Myocyte (in vitro differentiated cells): ENCODE measurements around the gene LDLRAD4. TPM values are rescaled to one million over a fixed set of nuclear protein-coding genes. Genes with fewer than 3 reads are reported as not detected.

Source experiments
- DNase-seq: peaks from one replicate; pipeline ENCODE4 v3.0.0-alpha.2; 2012; ENCODE audit warnings: low read depth
- total RNA-seq: library from RNA; depleted of rRNA; stranded (reverse); fragments of >200 nt; gene quantifications from 2 replicates; pipeline ENCODE4 v1.2.3, GENCODE V29; 2014

The LDLRAD4 gene
- total RNA-seq, 1 donor from 2014 or later = 1.7 TPM

GRCh38 chr18:13227910-13228309 lies 9.3 kb downstream of the LDLRAD4 start:
- no peak for DNase-seq

- DNase-seq = no peak
Measured at GRCh38 chr18:13229001-13229671, 10.6 kb downstream of the LDLRAD4 start.

GRCh38 chr18:13231151-13231550 lies 12.6 kb downstream of the LDLRAD4 start:
- no peak for DNase-seq

GRCh38 chr18:13232086-13232917 lies 13.7 kb downstream of the LDLRAD4 start:
- no peak for DNase-seq

GRCh38 chr18:13232971-13233786 lies 14.6 kb downstream of the LDLRAD4 start:
- no peak for DNase-seq

DNA sequence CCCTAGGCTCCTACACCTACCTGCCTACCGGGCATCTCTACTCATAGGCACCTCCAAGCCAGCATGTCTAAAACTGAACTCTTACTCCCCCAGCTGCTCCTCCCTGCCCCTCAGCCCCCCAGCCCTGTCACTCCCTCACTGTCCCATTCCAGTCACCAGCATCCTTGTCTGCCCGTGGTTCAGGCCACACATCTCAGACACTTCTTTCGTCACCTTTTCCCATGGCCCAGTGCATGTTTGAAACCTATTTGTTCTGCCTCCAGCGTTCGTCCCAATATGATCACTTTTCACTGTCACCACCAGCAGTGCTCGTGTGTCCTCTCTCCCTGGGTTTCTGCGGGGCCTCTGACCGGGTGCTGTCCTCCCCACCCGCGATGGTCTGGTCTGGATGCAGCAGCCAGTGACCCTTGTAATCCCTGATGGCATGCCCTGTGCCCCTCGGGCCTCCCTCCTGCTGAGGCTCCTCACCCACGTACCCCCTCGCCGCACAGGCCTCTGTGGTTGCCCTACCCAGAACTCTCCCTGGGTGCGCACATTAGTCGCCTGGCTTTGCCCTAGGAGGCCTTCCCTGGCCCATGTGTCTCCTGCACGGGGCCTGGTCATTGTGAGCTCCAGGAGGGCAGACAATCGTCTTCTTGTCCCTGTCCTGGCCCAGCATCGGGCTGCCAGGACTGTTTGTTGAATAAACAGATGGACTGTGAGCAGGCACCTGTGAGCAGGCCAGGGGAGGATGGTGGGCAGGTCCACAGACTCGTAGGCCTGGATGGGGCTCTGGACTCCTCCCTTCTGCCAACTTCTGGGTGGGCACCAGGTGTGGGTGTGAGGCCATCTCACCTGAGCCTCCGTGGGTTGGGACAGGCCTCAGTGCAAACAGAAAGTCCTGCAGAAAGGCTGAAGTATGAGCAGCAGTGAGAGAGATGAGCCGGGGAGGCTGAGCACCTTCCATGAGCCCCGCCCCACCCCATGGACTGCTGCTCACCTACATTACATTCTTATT lies 15.5 kb downstream of the LDLRAD4 start:
- no peak for DNase-seq

GRCh38 chr18:13235421-13235831 lies 16.9 kb downstream of the LDLRAD4 start:
- DNase-seq = no peak

DNA sequence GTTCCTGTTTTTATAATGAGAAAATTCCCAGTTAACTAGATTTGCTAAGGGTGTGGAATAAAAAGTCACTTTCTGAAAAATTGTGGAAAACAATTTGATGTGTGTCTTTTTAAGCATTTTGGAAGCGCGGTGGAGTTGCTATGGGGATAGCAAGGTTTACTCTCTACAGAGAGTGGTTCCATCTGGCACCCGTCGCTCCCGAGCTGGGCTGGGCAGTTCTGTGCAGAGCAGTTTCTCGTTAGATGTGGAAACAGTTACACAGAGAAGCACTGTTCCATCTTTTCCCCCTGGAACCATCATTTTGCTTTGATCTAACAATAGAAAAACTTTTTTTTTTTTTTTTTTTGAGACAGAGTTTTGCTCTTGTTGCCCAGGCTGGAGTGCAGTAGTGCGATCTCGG lies 17.4 kb downstream of the LDLRAD4 start:
- no peak for DNase-seq

- DNase-seq = no peak
Measured at GRCh38 chr18:13236411-13236810, 17.9 kb downstream of the LDLRAD4 start.

DNA sequence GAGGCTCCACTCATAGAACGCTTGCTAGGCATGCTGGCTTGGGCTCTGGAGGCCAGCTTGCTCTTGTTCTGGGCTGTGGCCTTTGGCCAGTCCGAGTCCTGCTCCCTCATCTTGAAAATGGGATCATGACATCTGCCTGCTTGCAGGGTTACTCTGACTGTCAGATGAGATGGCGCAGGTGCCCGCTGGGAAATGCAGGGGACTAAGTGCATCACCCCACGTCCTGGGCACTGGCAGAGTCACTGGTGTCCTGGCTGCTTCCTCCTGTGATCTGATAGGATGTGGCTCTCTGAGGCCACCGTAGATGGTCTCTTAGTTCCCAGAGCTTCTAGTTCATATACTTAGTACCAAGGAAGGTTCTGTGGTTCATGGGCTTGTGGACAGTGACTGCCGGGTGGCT lies 18.5 kb downstream of the LDLRAD4 start:
- DNase-seq = no peak

GRCh38 chr18:13237641-13238040 lies 19.1 kb downstream of the LDLRAD4 start:
- no peak for DNase-seq

- no peak for DNase-seq
Measured at GRCh38 chr18:13239171-13239956, 20.8 kb downstream of the LDLRAD4 start.

GRCh38 chr18:13240060-13240725 lies 21.6 kb downstream of the LDLRAD4 start:
- DNase-seq = no peak

- no peak for DNase-seq
Measured at GRCh38 chr18:13241083-13241892, 22.7 kb downstream of the LDLRAD4 start.

- no peak for DNase-seq
Measured at GRCh38 chr18:13241893-13242175, 23.3 kb downstream of the LDLRAD4 start.

- DNase-seq = no peak
Measured at GRCh38 chr18:13242797-13243196, 24.2 kb downstream of the LDLRAD4 start.

DNA sequence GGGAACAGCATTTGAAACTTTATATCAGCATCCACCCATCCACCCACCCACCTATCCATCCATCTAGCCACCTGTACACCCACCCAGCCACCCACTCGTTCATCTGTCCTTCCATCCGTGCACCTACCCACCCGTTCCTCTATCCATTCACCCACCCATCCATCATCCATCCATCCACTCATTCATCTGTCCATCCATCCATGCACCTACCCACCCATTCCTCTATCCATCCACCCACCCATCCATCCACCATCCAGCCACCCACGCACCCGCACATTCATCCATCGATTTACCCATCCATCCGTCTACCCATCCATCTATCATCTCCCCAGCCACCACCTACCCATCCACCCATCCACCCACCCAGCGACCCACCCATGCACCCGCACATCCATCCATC lies 24.8 kb downstream of the LDLRAD4 start:
- DNase-seq = no peak

DNA sequence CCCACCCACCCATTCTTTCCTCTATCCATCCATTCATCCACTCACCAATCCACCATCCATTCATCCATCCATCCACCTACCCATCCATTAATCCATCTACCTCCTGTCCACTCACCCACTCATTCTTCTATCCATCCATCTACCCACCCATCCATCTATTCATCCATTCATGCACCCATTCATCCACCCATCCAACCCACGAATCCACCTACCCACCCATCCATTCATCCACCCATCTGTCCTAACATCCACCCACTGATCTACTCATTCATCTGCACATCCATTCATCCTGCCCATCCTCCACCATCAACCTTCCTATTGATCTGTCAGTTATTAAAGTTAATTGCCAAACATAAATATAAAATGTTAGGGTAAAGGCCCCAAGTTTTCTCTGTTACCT lies 25.6 kb downstream of the LDLRAD4 start:
- no peak for DNase-seq
